H1 (cell line): ENCODE data around the gene PIK3CG. TPM values are rescaled to one million over a fixed set of nuclear protein-coding genes. Genes with fewer than 3 reads are reported as not detected.

Experiments used
- MAFK ChIP-seq: IDR thresholded peaks from 2 replicates; pipeline ENCODE4 v1.6.1; 2012; ENCODE audit warnings: low read depth, mild to moderate bottlenecking, improper control_type of control experiment, low read length
- RXRA ChIP-seq: IDR thresholded peaks from 2 replicates; pipeline ENCODE4 v1.6.1; 2011; ENCODE audit warnings: low read depth, mild to moderate bottlenecking, low read length, moderate library complexity; ENCODE audit not compliant: insufficient read depth
- polyA plus RNA-seq, 7 experiments: library from polyadenylated mRNA; depleted of rRNA in 3 of 7; stranded (reverse) in 5 of 7; unstranded in 2 of 7; fragments of >200 nt in 5 of 7; fragments of 200-250 nt in 2 of 7; gene quantifications; 1 replicate in 5 of 7; 2 replicates in 1 of 7; 4 replicates in 1 of 7; pipeline versions ENCODE4 v1.2.1 to v1.2.3, GENCODE V29; 2011 to 2013; ENCODE audit warnings: missing spikeins in 2 of 7, mixed read lengths in 2 of 7
- total RNA-seq: library from RNA; stranded (reverse); fragmentation: NEBNext Ultra II Directional; extraction: Animal tissue kit (Norgen Biotek cat#: 25700); gene quantifications from 2 replicates; pipeline ENCODE4 v1.2.1, GENCODE V29; 2021

The PIK3CG gene
- total and polyA plus RNA-seq, 2 of the 8 experiments (the other 6 are each of a cell fraction or from before 2014, with no cell fraction given) = not detected

- TF ChIP-seq MAFK (no peak), RXRA (no peak)
Measured at GRCh38 chr7:106871793-106872571, 6.9 kb downstream of the PIK3CG start (continued).
